Brain microvascular endothelial cell (primary cell): ENCODE results near the gene HLA-DRA.
A peak's percentile ranks its signal among the peaks of the same experiment; 100 is the strongest.
"Not testable (repeated sequence)": the region's sequence is repeated elsewhere in the genome, so short reads cannot be mapped to it uniquely, and the experiment has no call there.

Experiments used
- DNase-seq: peaks from one replicate; pipeline ENCODE4 v3.0.0-alpha.2; 2020
- H3K27ac ChIP-seq: fragments of 250-450 bp; sonication (Bioruptor Pico); 2 replicates; pipeline ENCODE4 v1.5.1; 2020; ENCODE audit warnings: mild to moderate bottlenecking, moderate library complexity
- H3K27me3 ChIP-seq: fragments of 250-450 bp; sonication (Bioruptor Pico); replicated peaks from 2 replicates; pipeline ENCODE4 v1.5.1; 2020; ENCODE audit warnings: mild to moderate bottlenecking
- H3K36me3 ChIP-seq: fragments of 250-450 bp; sonication (Bioruptor Pico); replicated peaks from 2 replicates; pipeline ENCODE4 v1.5.1; 2020; ENCODE audit warnings: mild to moderate bottlenecking
- H3K4me3 ChIP-seq: 2 replicates; pipeline ENCODE4 v1.5.1; 2011; ENCODE audit warnings: low read depth, mild to moderate bottlenecking, control low read depth, low read length, moderate library complexity
- CTCF ChIP-seq: IDR thresholded peaks from 2 replicates; pipeline ENCODE4 v1.5.1; 2011; ENCODE audit warnings: low read depth, mild to moderate bottlenecking, moderate library complexity, low read length, control low read depth, inconsistent platforms; ENCODE audit errors: missing control alignments
- in situ Hi-C: cut with HindIII; loops from 2 replicates; pipeline ENCODE4 v1.10.0; 2017; ENCODE audit warnings: low sequenced_read_pairs, low pct_ligation_motif_present

The HLA-DRA gene

GRCh38 chr6:32426338-32426737 lies 13.3 kb upstream of the HLA-DRA start:
- TF ChIP-seq CTCF = no peak
- in situ Hi-C loops = no loop called here

GRCh38 chr6:32427218-32427617 lies 12.5 kb upstream of the HLA-DRA start:
- Histone ChIP-seq H3K27me3 (no peaks in the 10 kb centered on the region), H3K36me3 (no peaks in the 10 kb centered on the region), H3K27ac (no peak overlapping the region), H3K4me3 (no peak overlapping the region)
- in situ Hi-C loops = no loop called here
- TF ChIP-seq CTCF = no peak
- no peak for DNase-seq

More at GRCh38 chr6:32426338-32426737, 13.3 kb upstream of the HLA-DRA start:
- peaks cover 3% of the 10 kb centered on the region for H3K27me3 ChIP-seq
- H3K4me3 ChIP-seq = no peak overlapping the region
- H3K36me3 ChIP-seq = no peaks in the 10 kb centered on the region
- H3K27ac ChIP-seq = no peak overlapping the region
- DNase-seq = no peak

GRCh38 chr6:32427934-32428474 lies 11.7 kb upstream of the HLA-DRA start:
- DNase-seq = no peak
- no peak for TF ChIP-seq CTCF
- Histone ChIP-seq H3K36me3 (no peaks in the 10 kb centered on the region), H3K4me3 (no peak overlapping the region), H3K27me3 (no peaks in the 10 kb centered on the region), H3K27ac (no peak overlapping the region)
- in situ Hi-C loops = no loop called here

- in situ Hi-C loops = no loop called here
- Histone ChIP-seq H3K27me3 (no peaks in the 10 kb centered on the region), H3K4me3 (no peak overlapping the region)
Observed at GRCh38 chr6:32430179-32430578, 9.5 kb upstream of the HLA-DRA start.

GRCh38 chr6:32431142-32431541 lies 8.5 kb upstream of the HLA-DRA start:
- Histone ChIP-seq H3K27ac (no peak overlapping the region), H3K27me3 (no peaks in the 10 kb centered on the region), H3K4me3 (no peak overlapping the region), H3K36me3 (no peaks in the 10 kb centered on the region)
- in situ Hi-C loops = no loop called here
- no peak for DNase-seq
- TF ChIP-seq CTCF = no peak

More at GRCh38 chr6:32430179-32430578, 9.5 kb upstream of the HLA-DRA start:
- Histone ChIP-seq H3K27ac (no peak overlapping the region), H3K36me3 (no peaks in the 10 kb centered on the region)
- TF ChIP-seq CTCF = no peak
- DNase-seq = no peak

- TF ChIP-seq CTCF = peak; percentile 16
Observed at GRCh38 chr6:32432050-32432450, 7.6 kb upstream of the HLA-DRA start.

GRCh38 chr6:32433950-32434349 lies 5.7 kb upstream of the HLA-DRA start:
- in situ Hi-C loops, H3K27me3 ChIP-seq, H3K36me3 ChIP-seq, H3K27ac ChIP-seq, H3K4me3 ChIP-seq, DNase-seq: not testable (repeated sequence)

More at GRCh38 chr6:32432050-32432450, 7.6 kb upstream of the HLA-DRA start:
- DNase-seq = no peak
- Histone ChIP-seq H3K4me3 (no peak overlapping the region), H3K27me3 (no peaks in the 10 kb centered on the region), H3K27ac (no peak overlapping the region), H3K36me3 (no peaks in the 10 kb centered on the region)
- in situ Hi-C loops = no loop called here
